ENCODE results near the gene MTM1. TPM values are rescaled to one million over a fixed set of nuclear protein-coding genes. Genes with fewer than 3 reads are reported as not detected.
A peak's percentile ranks its signal among the peaks of the same experiment; 100 is the strongest.

MTM1 gene
- polyA plus RNA-seq, 10 donors, result 3.7 to 6.9 (median 5.1) TPM

- DNase-seq, result no peak
Observed at GRCh38 chrX:150548251-150548650, 20.2 kb upstream of the MTM1 start.

GRCh38 chrX:150548684-150549083 is 19.7 kb upstream of the MTM1 start:
- no peak for DNase-seq

GRCh38 chrX:150551963-150552362 is 16.5 kb upstream of the MTM1 start:
- no peak for DNase-seq

DNA sequence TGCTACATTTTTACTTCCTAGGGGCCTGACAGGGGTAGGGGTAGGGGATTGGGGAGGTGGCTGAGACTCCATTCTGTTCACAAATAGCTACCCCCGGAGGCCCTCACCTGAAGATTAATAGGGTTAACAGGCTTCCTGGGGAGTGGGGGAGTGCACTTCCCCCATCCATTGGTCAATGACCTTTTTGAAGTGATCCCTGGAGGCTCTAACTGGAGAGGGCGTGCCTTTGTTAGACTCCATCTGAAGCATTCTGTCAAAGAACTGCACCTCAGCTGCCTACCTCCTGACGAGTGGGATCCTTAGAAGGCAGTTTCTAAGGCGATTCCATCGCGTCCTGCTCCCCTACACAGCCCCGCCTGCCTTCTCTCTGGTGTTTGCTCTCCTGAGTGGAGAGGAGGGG is 10.0 kb upstream of the MTM1 start:
- DNase-seq, result no peak

- no peak for DNase-seq
Observed at GRCh38 chrX:150564838-150565237, 3.6 kb upstream of the MTM1 start.

DNA sequence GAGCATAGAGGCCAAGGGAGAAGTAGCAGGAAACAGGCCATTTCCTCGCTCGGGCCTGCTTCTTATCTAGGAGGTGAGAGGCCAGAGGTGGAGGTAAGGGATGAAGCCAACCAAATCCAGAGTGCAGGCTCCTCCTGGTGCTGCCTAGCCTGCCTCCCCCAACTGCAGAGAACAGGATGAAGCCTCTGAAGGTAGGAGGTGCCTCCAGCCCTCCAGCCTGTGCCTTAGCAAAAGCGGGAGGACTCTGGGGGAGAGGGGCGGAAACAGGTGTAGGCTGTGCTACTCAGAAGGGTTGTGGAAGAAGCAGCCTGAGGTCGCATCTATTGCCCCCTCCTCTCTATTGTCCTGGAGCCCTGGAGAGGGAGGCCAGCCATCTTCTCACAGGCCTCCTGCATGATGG is 2.9 kb upstream of the MTM1 start:
- DNase-seq, result no peak

DNA sequence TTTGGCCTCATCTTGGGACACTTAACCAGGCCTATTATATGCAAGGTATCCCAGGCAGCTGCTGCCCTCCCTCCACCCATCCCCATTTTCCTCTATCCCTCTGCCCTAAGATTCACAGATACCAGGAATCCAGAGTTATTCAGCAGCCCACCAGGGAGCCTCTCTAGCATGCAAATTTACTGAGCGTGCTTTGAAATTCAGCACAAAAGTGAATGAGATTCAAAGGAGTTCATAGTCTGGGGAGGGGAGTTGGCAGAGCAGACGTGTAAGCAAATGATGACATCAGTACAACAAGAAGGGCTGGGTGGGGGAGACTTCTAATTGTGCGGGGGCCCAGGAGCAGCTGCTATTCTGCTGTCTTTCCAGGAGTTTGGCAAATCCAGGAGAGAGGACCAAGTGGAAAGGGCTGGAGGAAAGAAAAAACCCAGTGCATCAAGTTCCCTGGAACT is 1.7 kb upstream of the MTM1 start:
- peak in 1 of 3 donors; percentile 29 for DNase-seq

- no peak for DNase-seq
Observed at GRCh38 chrX:150567645-150568319, 639 bp upstream of the MTM1 start.

DNA sequence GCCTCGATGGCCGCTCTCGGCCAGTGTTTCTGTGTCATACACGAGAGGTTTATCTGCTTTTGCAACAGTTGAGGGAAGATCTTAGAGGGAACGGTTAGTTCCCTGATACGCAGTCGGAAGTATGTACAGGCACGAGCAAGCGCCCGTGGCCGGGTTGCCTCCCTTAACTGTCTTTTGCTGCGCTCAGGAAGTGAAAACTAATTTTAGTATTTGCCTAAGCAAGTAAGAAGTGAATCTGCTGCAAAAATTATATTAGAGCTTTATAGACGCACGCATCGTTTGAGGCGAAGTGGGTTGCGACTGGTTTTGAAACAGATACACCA is 695 bp downstream of the MTM1 start:
- peak in 1 of 3 donors; percentile 22 for DNase-seq

- DNase-seq, result no peak
Observed at GRCh38 chrX:150570512-150570911, 2.1 kb downstream of the MTM1 start.

DNA sequence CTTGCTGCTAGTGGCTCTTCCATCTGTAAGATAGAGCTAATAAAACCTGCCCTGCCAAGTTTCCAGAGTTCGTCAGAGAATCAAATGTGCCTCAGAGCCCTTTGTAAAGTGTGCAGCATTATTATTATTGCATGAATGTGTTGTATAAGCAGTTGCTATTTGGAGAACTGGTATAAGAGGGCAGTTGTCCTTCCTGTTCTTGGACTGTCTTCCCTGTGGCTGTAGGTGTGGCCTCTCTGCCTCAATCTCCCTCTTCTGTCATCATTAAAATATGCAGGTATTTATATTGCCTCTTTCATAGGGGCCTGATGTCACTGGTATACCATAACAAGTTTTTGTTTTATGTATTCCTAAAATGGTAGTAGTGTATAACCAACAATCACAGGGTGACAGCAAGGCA is 3.8 kb downstream of the MTM1 start:
- DNase-seq, result no peak

DNA sequence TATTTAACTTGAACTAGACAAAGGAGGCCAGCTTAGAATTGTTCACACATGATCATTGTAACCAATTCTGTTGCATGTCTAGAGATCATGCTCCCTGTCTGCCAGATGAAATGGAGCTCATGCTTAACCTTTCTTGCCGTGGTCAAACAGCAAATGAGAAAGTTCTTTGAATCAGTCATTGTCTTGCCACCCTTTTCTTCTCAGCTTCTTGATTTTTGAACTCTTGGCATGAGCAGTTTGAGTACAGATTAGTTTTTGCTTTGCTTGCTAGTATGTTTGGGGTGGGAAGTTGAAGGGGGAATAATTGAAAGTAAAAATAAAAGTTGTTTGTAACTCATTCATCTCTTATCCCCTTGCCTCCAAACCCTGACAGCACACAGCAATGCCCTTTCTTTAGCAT is 4.7 kb downstream of the MTM1 start:
- DNase-seq, result no peak

GRCh38 chrX:150573702-150574101 is 5.3 kb downstream of the MTM1 start:
- no peak for DNase-seq

GRCh38 chrX:150574559-150575418 is 6.4 kb downstream of the MTM1 start:
- no peak for DNase-seq

DNA sequence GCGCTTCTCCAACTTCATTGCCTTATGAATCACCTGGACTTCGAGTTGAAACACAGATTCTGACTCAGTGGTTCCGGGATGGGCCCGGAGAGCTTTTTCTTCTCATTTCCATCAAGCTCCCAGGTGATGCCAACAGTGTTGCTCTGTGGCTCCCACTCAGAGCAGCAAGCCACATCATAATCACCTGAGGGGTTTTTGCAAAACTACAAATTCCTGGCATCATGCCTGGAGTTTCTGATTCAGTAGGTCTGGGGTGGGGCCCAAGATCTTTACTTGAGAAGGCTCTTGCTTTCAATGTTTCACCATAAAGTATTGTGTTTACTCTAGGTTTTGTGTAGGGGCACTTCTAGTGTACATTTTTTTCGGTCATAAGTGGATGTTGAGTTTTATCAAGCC is 7.0 kb downstream of the MTM1 start:
- no peak for DNase-seq

- no peak for DNase-seq
Observed at GRCh38 chrX:150577174-150577573, 8.8 kb downstream of the MTM1 start.

DNA sequence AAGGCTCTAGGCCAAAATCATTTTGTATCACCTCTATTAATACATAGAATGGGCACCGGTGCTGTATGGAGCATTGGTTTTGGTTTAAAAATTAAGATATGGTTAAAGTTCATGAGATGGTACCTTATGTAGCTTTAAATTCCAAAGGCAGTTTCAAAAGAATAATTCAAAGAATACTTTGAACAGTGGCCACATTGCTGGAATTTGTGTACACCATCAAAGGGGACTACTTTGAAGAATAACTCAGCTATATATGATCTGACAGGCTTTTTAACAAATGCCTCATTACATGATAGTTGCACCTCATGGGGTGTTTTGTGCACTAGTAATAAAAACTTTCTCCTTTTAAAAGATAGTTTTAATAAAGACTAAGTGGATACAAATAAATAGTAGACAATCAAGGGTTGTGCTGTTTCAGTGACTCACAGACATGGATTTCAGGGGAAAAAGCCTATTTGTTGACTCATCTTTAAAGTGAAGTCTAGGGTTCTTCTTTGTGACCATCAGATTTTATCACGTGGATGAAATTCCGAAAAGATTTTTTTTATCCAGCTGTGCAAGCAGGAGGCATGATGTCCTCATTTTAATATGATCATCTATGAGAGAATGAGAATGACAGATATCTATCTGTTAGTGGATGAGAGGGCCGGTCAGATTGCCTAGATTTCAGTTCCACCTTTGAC is 12.8 kb downstream of the MTM1 start:
- peak in 1 of 3 donors; percentile 31 for DNase-seq

DNA sequence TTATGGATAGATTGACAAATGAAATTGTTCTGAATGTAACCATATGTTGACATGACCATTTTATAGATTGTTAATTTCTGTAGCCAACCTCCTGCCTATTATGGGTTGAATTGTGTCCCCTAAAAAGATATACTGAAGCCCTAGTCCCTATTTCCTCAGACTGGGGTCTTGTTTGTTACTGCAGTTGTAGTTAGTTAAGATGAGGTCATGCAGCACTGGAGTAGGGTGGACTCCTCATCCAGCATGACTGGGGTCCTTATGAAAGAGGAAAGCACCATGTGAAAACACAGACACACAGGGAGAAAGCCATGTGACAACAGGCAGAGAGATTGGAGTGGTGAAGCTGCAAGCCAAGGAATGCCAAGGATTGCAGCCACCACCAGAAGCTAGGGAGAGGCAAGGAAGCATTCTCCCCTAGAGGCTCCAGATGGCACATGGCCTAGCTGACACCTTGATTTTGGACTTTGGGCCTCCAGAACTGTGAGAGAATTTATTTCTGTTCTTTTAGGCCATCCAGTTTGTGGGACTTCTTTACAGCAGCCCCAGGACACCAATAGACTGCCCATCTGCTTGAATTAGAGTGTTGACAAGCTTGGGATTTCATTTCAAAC is 14.0 kb downstream of the MTM1 start:
- no peak for DNase-seq

DNA sequence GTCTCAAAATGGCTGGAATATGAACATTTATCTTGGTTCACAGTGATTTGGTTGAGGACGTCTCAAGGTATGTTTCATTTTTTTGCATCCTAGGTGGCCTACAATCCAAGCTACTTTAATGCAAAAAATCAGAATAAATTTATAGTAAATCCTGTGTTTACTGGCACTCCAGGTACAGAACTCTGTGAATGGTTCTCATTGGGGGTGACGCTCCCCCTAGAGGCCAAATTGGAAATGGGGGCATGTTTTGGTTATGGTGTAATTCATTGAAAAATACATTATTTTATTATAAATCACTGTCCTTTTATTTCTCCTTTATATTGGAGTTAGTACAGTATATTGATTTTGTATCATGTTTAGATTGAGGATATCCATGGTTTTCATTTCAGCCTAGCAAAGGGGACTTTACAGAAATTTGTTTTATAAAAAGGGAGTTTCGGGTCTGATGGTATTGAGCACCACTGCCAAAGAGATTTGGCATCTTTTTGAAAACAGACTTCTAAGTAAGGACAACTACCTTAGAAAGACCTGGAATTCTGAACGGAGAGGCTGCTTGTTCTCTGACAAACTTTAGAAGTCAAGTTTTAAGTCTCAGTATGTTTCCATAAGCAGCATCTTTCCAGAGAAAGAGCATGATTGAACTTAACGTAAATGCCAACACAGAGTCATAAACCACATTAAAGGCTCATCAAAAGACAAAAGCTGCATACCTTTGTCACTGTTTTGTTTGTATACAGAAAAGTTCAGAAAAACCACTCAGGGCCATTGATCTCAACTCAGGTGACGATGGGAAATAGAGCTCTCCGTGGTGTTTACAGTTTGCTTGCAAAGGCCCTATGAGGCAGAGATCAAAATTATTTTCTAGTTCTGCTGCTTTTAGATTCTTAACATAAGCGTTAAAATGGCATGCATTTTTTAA is 19.4 kb downstream of the MTM1 start:
- peak in 1 of 3 donors; percentile 4 for DNase-seq

DNA sequence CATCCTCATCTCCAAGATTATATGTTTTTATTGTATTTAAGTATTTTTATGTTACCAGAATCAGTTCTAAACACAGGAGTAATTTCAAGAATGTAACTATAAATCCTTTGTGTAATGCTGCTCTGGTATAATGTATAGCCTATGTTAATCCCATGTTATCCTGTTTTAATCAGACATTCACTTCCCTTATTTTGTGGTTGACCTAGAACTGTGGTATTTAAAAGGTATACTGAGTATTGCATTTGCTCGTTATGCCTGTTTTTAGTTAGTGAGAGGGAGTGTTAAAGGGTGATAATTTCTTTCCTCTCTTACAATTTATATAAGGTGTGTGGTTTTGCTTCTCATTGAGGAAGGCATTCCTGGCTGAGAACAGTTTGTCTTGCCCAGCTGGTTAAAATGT is 26.2 kb downstream of the MTM1 start:
- no peak for DNase-seq

GRCh38 chrX:150599226-150599625 is 30.8 kb downstream of the MTM1 start:
- no peak for DNase-seq
